GM19035 (cell line): Measurements from ENCODE around the gene AK9.

Experiments used
- ATAC-seq: cut with Tn5 transposase; IDR thresholded peaks from one replicate; pipeline ENCODE4 v1.9.1; 2021; ENCODE audit not compliant: unreplicated experiment

Gene AK9

GRCh38 chr6:109701221-109701620 lies 10.2 kb upstream of the AK9 start:
- no peak for ATAC-seq

GRCh38 chr6:109696355-109696754 lies 5.4 kb upstream of the AK9 start:
- ATAC-seq: no peak

DNA sequence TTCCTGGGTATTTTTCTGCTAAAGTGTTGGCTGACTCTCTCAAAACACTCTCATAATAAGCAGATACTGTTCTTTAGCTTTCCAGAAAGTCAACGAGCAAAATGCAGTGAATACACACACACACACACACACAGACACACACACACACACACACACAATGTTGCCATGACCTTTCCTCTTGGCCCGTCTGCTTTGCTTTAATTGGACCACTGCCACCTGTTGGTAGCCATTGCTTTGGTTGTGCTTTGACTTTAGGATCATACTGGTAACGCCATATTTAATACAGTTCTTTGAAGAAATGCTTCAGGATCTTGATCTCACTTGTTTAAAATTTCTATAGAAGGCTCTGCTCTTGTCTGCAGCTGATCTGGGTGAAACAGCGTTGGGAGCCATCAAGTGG lies 4.5 kb upstream of the AK9 start:
- no peak for ATAC-seq

DNA sequence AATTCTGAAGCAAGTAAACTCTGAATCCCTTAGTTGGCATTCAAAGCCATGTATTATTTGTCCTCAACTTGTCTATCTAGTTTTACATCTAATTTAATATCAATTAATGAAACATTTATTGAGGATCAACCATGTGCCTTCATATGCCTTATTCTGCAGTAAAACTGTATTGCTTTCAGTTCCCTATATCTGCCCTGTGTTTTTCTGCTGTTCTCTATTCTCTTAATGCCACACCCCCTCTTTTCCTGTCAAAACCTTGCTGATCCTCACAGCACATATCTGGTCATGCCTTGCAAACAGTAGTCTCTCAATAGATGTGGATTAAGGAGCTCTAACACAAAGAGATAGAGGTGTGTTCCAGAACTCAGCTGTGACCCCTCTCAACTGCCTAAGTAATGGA lies 2.1 kb upstream of the AK9 start:
- no peak for ATAC-seq

DNA sequence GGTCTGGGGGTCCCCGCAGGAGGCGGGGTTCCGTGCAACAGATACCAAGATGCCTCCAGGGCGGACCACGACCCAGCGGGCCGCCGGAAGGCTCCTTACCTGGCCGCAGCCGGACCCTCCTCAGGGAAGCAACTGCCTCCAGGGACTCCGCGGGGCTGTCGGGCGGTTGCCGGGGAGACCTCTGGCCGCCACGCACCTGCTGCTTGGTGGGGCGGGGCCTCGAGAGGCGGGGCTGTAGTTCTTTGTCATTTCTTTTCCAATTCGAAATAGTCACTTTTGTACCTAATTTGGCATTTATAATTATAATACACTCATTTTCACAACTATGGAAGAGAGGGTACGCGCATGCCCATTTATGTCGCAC lies 647 bp downstream of the AK9 start:
- ATAC-seq: peak; percentile 43

- ATAC-seq: no peak
Measured at GRCh38 chr6:109687271-109687761, 3.7 kb downstream of the AK9 start.

- no peak for ATAC-seq
Measured at GRCh38 chr6:109686566-109687265, 4.3 kb downstream of the AK9 start.

DNA sequence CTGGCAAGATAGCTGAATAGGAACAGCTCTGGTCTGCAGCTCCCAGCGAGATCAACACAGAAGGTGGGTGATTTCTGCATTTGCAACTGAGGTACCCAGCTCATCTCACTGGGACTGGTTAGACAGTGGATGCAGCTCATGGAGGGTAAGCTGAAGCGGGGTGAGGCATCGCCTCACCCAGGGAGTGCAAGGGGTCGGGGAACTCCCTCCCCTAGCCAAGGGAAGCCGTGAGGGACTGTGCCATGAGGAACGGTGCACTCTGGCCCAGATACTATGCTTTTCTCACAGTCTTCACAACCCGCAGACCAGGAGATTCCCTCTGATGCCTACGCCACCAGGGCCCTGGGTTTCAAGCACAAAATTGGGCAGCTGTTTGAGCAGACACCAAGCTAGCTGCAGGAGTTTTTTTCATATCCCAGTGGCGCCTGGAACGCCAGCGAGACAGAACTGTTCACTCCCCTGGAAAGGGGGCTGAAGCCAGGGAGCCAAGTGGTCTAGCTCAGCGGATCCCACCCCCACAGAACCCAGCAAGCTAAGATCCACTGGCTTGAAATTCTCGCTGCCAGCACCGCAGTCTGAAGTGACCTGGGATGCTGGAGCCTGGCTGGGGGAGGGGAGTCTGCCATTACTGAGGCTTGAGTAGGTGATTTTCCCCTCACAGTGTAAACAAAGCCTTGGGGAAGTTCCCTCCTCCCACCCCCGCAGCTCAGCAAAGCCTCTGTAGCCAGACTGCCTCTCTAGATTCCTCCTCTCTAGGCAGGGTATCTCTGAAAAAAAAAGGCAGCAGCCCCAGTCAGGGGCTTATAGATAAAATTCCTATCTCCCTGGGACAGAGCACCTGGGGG lies 12.1 kb downstream of the AK9 start:
- ATAC-seq: peak; percentile 72

DNA sequence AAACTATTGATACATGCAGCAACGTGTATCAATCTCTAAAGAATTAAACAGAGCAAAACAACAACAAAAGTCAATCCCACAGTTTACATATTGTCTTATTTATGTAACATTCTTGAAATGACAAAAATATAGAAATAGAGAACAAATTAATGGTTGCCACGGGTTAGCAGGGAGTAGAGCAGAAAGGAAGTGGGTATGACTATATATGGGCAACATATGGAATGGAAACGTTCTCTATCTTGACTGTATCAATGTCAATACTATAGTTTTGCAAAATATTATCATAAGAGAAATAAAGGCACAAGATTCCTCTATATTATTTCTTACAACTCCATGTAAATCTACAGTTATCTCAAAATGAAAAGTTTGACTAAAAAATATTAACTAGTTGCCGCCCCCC lies 12.8 kb downstream of the AK9 start:
- ATAC-seq: no peak

- no peak for ATAC-seq
Measured at GRCh38 chr6:109676724-109677123, 14.3 kb downstream of the AK9 start.

- no peak for ATAC-seq
Measured at GRCh38 chr6:109672839-109673238, 18.2 kb downstream of the AK9 start.

- ATAC-seq: no peak
Measured at GRCh38 chr6:109672175-109672574, 18.8 kb downstream of the AK9 start.

DNA sequence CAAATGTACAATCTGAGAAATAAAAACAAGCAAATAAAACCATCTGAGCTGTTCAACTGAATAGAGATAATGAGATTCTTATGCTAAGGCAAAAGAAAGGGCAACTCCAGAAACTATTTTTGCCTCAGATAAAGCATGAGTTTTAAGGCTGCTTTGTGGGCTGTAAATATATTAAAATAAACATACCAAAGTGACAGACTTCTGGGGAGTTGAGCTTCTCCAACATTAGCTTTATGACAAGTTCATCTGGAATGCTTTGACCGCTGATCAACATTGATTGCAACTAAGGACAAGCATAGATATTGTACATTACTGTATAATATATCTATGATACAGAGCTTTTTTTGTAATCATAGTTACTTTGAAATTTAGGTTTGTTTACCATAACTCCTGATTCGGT lies 19.3 kb downstream of the AK9 start:
- no peak for ATAC-seq

- no peak for ATAC-seq
Measured at GRCh38 chr6:109669811-109670210, 21.2 kb downstream of the AK9 start.

DNA sequence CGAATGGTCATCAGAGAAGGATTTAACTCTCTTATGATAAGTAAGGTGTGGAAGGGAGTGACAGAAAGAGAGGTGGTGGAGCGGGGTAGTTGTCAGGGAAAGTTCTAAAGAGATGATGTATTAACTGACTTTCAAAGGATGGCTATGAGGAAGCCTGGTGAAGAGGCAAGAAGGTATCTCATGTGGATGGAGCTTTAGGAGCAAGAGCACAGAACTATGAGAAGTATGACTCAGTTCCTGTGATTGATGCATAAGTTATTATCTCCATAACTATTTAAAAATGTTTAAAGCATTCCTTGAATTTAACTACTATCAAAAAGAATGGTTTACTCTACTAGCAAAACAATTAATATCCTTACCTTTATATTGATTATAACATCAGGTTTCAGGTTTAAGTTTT lies 28.8 kb downstream of the AK9 start:
- ATAC-seq: no peak

DNA sequence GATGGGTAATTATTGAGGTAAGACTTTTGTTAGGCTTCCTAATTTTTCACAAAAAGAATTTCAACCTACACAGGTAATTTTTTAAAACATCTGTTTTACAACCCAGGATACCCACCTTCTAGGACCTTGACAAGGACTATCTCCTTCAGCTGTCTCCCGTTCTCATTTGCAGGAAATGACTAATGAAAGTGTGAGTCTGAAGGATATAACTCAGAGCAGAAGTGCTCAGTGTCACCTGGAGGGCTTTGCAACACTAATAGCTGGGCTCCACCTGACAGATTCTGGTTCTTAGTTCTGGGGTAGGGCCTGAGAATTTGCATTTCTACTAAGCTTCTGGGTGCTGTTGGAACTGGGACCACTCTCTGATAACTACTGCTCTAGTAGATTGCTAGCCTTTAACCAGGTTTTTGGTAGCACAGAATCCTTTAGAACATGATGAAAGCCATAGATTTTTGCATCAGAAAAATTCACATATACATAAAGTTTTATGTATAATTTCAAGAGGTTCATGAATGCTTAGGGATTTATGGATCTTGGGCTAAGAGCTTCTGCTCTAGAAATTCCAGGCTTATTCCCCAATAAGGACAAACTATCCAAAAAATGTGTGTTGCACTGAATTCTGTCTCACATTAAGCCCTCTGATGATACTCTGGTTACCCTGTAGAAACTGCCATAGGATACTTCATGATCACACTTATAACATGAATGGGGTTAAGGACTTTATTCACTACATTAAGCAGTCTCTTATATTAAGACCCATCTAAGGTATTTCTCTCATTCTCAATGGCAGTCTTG lies 30.3 kb downstream of the AK9 start:
- no peak for ATAC-seq

DNA sequence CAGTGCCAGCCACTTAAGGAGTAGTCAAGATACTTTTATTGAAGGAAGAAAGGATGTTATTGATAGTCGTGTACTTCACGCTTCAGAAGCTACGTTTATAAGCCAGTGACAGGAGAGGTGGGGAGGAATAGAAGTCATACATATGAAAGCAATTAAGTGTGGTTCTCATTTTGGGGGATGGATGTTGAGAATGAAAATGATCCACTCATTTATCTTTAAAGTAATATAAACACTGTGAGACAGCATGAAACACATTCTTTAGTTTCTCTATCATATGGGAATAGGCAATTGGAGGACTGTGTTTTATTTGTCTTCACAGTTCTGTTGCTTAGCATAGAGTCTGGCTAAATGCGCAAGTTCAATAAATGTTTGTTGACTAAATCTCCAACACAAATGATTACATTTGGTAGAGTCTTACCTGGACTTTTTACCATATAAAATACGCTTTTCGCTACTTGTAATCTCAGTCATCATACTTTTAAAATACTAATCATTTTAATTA lies 35.2 kb downstream of the AK9 start:
- ATAC-seq: no peak

DNA sequence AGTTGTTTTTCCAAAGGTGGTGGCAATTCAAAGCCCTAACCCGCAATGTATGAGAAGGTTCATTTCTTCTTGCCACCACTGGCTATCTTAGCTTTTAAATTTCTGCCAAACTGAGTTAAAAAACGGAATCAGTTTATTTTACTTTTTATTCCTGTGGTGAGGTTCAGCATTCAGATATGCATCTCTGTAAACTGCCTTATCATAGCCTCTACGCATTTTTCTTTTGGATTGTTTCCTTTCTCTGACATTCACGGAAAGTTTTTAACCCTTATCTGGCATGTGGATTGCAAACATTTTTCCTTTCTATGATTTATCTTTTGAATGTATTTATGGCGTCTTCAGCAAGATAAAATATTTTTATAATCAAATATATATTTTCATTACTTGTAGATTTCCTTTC lies 37.7 kb downstream of the AK9 start:
- ATAC-seq: no peak

DNA sequence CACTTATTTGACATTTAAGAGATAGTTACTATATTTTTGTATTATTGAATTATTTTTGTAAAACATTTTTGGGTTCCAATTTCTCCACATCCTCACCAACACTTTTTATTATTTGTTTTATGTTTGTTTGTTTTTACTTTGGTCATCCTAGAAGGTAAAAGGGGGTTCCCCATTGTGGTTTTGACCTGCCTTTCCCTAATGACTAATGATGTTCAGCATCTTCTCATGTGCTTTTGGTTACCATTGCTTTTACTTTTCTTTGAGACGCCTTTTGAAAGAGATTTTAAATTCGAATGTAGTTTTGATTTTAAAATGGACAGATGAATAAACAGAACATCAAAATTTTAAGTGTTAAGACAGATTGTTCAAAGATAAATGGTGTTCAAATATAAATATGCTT lies 46.9 kb downstream of the AK9 start:
- no peak for ATAC-seq

DNA sequence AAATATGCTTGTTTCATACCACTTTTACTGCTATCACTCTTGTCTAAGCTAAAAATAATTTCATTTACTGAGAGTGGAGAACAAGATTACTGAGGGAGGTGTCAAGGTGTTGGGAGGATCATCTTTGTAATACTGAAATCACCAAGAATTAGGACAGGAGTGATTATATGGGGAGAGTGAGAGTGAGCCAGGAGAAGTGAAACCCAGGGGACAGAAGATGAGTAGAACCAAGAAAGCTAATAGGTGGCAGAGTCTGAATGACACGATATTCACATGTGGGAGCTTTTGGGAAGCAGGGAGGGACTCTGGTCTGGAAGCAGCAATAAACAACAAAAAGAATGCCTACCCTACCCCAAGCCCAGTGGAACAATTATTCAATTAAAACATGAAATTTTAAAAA lies 58.6 kb downstream of the AK9 start:
- ATAC-seq: no peak

GRCh38 chr6:109631403-109631802 lies 59.6 kb downstream of the AK9 start:
- no peak for ATAC-seq
